ENCODE data around the gene TLL2. TPM values are rescaled to one million over a fixed set of nuclear protein-coding genes. Genes with fewer than 3 reads are reported as not detected.

The TLL2 gene
- total RNA-seq, 4 donors from 2014 or later: 0.67 to 1.1 TPM; not detected in 2

- no peak for DNase-seq
- H3K9me3 ChIP-seq: no peaks in the 10 kb centered on the region
- H3K27ac ChIP-seq: no peak overlapping the region
- TF ChIP-seq POLR2A (IDR thresholded peaks at IDR 0.05): no peak
- no peak for TF ChIP-seq CTCF (IDR thresholded peaks at IDR 0.05)
- H3K4me1 ChIP-seq: no peaks in the 10 kb centered on the region
- no peaks in the 10 kb centered on the region for H3K36me3 ChIP-seq
- no peak overlapping the region for H3K4me3 ChIP-seq
- intact Hi-C loops (cut with DNase I; ENCODE audit: low total_unique reads): no loop called here
- no peaks in the 10 kb centered on the region for H3K27me3 ChIP-seq
Observed at GRCh38 chr10:96384506-96384905, 129.2 kb downstream of the TLL2 start.

GRCh38 chr10:96380821-96381220 is 132.9 kb downstream of the TLL2 start:
- no peak overlapping the region for H3K27ac ChIP-seq
- H3K9me3 ChIP-seq: no peaks in the 10 kb centered on the region
- no peak for DNase-seq
- H3K36me3 ChIP-seq: no peaks in the 10 kb centered on the region
- intact Hi-C loops (cut with DNase I; ENCODE audit: low total_unique reads): no loop called here
- H3K27me3 ChIP-seq: no peaks in the 10 kb centered on the region
- TF ChIP-seq CTCF (IDR thresholded peaks at IDR 0.05) (no peak), POLR2A (IDR thresholded peaks at IDR 0.05) (no peak)
- peaks cover 4 to 8% of the 10 kb centered on the region in 2 donors for H3K4me1 ChIP-seq
- H3K4me3 ChIP-seq: no peak overlapping the region

- Histone ChIP-seq H3K9me3 (no peaks in the 10 kb centered on the region), H3K4me3 (no peak overlapping the region), H3K27ac (no peak overlapping the region), H3K36me3 (no peaks in the 10 kb centered on the region), H3K27me3 (no peaks in the 10 kb centered on the region), H3K4me1 (peaks cover 4 to 8% of the 10 kb centered on the region in 2 donors)
- TF ChIP-seq POLR2A (IDR thresholded peaks at IDR 0.05): no peak
- no peak for TF ChIP-seq CTCF (IDR thresholded peaks at IDR 0.05)
- intact Hi-C loops (cut with DNase I; ENCODE audit: low total_unique reads): loop anchor here (10.0 kb wide), 1 partner anchor 455 kb away; the partner anchor contains the start of gene LCOR
- DNase-seq: no peak
Observed at GRCh38 chr10:96379758-96380157, 134.0 kb downstream of the TLL2 start.

- H3K9me3 ChIP-seq: no peaks in the 10 kb centered on the region
- H3K4me3 ChIP-seq: no peak overlapping the region
- H3K4me1 ChIP-seq: peaks cover 4 to 8% of the 10 kb centered on the region in 2 donors
- H3K27me3 ChIP-seq: no peaks in the 10 kb centered on the region
- intact Hi-C loops (cut with DNase I; ENCODE audit: low total_unique reads): loop anchor here (10.0 kb wide), 1 partner anchor 456 kb away; the partner anchor contains the start of gene LCOR
- H3K27ac ChIP-seq: peak overlapping the region; percentile 59 to 63
- no peak for DNase-seq
- no peaks in the 10 kb centered on the region for H3K36me3 ChIP-seq
- TF ChIP-seq CTCF (IDR thresholded peaks at IDR 0.05) (no peak), POLR2A (IDR thresholded peaks at IDR 0.05) (no peak)
Observed at GRCh38 chr10:96378741-96379140, 135.0 kb downstream of the TLL2 start.

- no peak overlapping the region for H3K4me3 ChIP-seq
- peak; percentile 88 to 97 for DNase-seq
- no peaks in the 10 kb centered on the region for H3K36me3 ChIP-seq
- TF ChIP-seq CTCF (IDR thresholded peaks at IDR 0.05): peak in 3 of 4 experiments; percentile 9 to 21 (median 12)
- no peak for TF ChIP-seq POLR2A (IDR thresholded peaks at IDR 0.05)
- H3K4me1 ChIP-seq: peaks cover 4 to 8% of the 10 kb centered on the region in 2 donors
- intact Hi-C loops (cut with DNase I; ENCODE audit: low total_unique reads): loop anchor here (10.0 kb wide), 1 partner anchor 457 kb away; the partner anchor contains the start of gene LCOR
- H3K27me3 ChIP-seq: no peaks in the 10 kb centered on the region
- H3K27ac ChIP-seq: peak overlapping the region; percentile 59 to 63
- H3K9me3 ChIP-seq: no peaks in the 10 kb centered on the region
Observed at GRCh38 chr10:96377816-96378294, 135.9 kb downstream of the TLL2 start.
